Astrocyte (in vitro differentiated cells and primary cell): ENCODE measurements around the gene YWHAB.

Source experiments
- CTCF ChIP-seq: IDR thresholded peaks from 2 replicates; pipeline ENCODE4 v1.5.1; 2011; ENCODE audit warnings: low read depth, mild to moderate bottlenecking, inconsistent platforms, low read length, moderate library complexity; ENCODE audit not compliant: insufficient read depth
- EZH2 ChIP-seq: IDR thresholded peaks from 2 replicates; pipeline ENCODE4 v1.6.1; 2012; ENCODE audit warnings: mild to moderate bottlenecking, low read length, inconsistent platforms; ENCODE audit not compliant: insufficient read depth

GRCh38 chr20:44952731-44953130 lies 67.2 kb downstream of the YWHAB start:
- TF ChIP-seq EZH2, result no peak
- no peak for TF ChIP-seq CTCF
